IPS-NIHi7 (cell line): ENCODE measurements around the gene PTPRE.

Experiments
- DNase-seq: peaks from one replicate; pipeline ENCODE4 v3.0.0; 2012; ENCODE audit warnings: mixed read lengths; ENCODE audit errors: extremely low spot score

Gene PTPRE

GRCh38 chr10:127999297-128000129, 92.6 kb downstream of the PTPRE start:
- DNase-seq: no peak

- no peak for DNase-seq
Measured at GRCh38 chr10:128000471-128001362, 93.8 kb downstream of the PTPRE start.

GRCh38 chr10:128001363-128001745, 94.5 kb downstream of the PTPRE start:
- no peak for DNase-seq

GRCh38 chr10:128001849-128002248, 94.9 kb downstream of the PTPRE start:
- DNase-seq: no peak

- no peak for DNase-seq
Measured at GRCh38 chr10:128003521-128003920, 96.6 kb downstream of the PTPRE start.

- DNase-seq: no peak
Measured at GRCh38 chr10:128005858-128006257, 99.0 kb downstream of the PTPRE start.

- no peak for DNase-seq
Measured at GRCh38 chr10:128007056-128007455, 100.2 kb downstream of the PTPRE start.

GRCh38 chr10:128007971-128008370, 101.1 kb downstream of the PTPRE start:
- no peak for DNase-seq

- DNase-seq: no peak
Measured at GRCh38 chr10:128008521-128009250, 101.8 kb downstream of the PTPRE start.

- no peak for DNase-seq
Measured at GRCh38 chr10:128009372-128010126, 102.6 kb downstream of the PTPRE start.

GRCh38 chr10:128011059-128011979, 104.4 kb downstream of the PTPRE start:
- DNase-seq: peak; percentile 93

GRCh38 chr10:128013626-128014025, 106.7 kb downstream of the PTPRE start:
- no peak for DNase-seq

GRCh38 chr10:128014236-128014635, 107.3 kb downstream of the PTPRE start:
- DNase-seq: no peak

- DNase-seq: no peak
Measured at GRCh38 chr10:128016423-128017060, 109.6 kb downstream of the PTPRE start.

GRCh38 chr10:128017822-128018221, 110.9 kb downstream of the PTPRE start:
- no peak for DNase-seq

GRCh38 chr10:128018236-128018635, 111.3 kb downstream of the PTPRE start:
- DNase-seq: no peak

- DNase-seq: no peak
Measured at GRCh38 chr10:128018691-128019090, 111.8 kb downstream of the PTPRE start.

GRCh38 chr10:128022261-128023196, 115.6 kb downstream of the PTPRE start:
- no peak for DNase-seq

GRCh38 chr10:128024426-128024825, 117.5 kb downstream of the PTPRE start:
- no peak for DNase-seq
